ENCODE measurements around the gene VPS13D.

GRCh38 chr1:12472798-12473551 is 243.1 kb downstream of the VPS13D start:
- TF ChIP-seq CTCF (IDR thresholded peaks at IDR 0.05) (no peak), POLR2A (IDR thresholded peaks at IDR 0.05) (no peak)

Data from Peyer's patch (tissue), 4 donors.